HG03565 (cell line): ENCODE measurements around the gene ARHGAP1.

Experiments
- ATAC-seq: cut with Tn5 transposase; IDR thresholded peaks from one replicate; pipeline ENCODE4 v1.9.1; 2021; ENCODE audit warnings: mild to moderate bottlenecking, moderate library complexity; ENCODE audit not compliant: unreplicated experiment

Gene ARHGAP1

GRCh38 chr11:46695345-46696211, 4.8 kb downstream of the ARHGAP1 start:
- no peak for ATAC-seq

GRCh38 chr11:46694607-46695006, 5.8 kb downstream of the ARHGAP1 start:
- ATAC-seq: no peak

DNA sequence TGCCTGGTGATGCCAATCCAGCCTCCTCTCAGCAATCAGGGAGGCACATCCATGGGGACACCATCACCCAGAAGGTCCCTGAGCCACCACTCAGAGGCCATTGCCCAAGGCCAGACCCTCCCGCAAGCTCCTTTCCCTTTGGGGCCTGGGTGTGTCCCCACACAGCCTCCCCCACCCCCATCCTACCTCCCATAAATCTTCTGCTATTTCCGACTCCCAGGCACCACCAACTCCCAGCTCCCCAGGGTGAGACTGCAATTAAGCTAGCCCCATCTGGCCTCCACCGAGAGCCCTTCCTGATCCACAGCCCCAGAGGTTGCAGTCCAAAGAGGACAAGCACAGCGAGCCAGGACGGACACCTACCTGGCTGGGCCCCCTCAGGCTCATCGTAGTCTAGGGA, 6.3 kb downstream of the ARHGAP1 start:
- no peak for ATAC-seq

GRCh38 chr11:46693597-46694012, 6.8 kb downstream of the ARHGAP1 start:
- no peak for ATAC-seq

DNA sequence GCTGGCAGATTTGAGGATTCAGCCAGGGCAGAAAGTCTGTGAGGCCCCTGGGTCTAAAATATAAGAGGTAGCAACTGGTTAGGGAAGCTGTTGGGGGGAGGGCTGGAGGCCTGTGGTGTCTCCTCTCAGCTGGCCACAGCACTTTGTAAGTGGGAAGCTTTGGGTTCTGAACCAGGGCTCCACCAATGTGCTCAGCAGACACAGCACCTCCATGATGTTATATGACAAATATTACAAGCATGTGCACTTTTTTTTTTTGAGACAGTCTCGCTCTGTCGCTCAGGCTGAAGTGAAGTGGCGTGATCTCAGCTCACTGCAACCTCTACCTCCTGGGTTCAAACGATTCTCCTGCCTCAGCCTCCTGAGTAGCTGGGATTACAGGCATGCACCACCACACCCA, 8.0 kb downstream of the ARHGAP1 start:
- ATAC-seq: no peak

DNA sequence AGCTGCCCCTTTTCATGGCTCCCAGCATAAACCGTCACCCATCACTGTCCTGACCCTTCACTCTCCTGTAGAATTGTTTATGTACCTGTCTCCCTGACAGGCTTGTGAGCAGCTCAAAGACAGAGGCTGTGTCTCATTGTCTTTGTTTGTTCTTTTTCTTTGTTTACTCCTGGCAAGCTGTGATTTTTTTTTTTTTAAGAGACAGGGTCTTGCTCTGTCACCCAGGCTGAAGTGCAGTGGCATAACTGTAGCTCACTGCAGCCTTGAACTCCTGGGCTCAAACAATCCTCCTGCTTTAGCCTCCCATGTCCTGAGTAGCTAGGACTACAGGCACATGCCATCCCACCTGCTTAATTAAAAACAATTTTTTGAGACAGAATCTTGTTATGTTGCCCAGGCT, 9.7 kb downstream of the ARHGAP1 start:
- ATAC-seq: no peak

GRCh38 chr11:46686886-46687795, 13.3 kb downstream of the ARHGAP1 start:
- ATAC-seq: no peak

DNA sequence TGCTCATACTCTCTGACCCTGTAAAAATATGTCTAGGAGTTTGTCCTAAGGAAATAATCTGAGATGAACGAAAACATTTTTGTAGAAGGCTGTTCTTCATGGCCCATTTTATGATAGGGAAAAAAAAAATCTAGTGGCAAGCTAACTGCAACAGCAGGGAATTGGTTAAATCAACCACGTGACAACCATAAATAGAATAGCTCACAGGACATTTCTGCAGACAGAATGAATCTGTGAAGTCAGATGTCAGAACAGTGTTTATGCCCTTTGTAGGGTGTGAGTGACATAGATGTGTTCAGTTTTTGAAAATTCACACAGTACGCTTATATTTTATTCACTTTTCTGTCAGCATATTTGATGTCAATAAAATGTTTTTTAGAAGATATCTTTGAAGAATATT, 16.1 kb downstream of the ARHGAP1 start:
- ATAC-seq: no peak

DNA sequence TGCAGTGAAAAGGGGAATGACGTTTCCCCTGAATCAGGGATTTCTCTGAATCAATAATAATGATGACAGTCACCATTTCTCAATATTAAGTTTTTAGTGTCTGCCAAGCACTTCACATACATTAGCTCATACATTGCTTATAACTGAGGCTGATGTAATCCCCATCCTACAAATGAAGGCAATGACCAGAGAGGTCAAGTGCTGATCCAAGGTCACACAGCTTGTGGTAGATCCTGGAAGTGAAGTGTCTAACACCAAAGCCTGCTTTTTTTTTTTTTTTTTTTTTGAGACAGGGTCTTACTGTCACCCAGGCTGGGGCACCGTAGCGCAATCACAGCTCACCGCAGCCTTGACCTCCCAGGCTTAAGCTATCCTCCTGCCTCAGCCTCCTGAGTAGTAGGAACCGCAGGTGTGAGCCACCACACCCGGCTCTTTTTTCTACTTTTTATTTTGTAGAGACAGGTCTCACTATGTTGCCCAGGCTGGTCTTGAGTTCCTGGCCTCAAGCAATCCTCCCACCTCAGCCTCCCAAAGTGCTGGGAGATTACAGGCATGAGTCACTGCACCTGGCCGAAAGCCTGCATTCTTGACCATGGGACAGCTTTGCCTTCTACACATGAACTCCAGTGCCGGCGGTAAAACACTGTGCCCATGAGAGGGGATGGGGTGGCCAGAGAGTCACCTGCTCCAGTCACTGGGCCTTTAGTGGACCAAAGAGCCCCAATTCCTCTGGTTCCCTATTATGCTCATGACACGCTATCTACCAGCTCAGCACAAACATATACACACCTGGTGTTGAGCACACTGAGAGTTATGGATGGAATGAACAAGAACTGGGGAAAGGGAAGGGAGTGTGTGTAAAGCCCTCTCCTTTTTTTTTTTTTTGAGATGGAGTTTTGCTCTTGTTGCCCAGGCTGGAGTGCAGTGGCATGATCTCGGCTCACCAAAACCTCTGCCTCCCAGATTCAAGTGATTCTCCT, 17.4 kb downstream of the ARHGAP1 start:
- no peak for ATAC-seq

GRCh38 chr11:46681814-46682213, 18.6 kb downstream of the ARHGAP1 start:
- ATAC-seq: no peak

GRCh38 chr11:46680815-46681214, 19.6 kb downstream of the ARHGAP1 start:
- ATAC-seq: no peak

DNA sequence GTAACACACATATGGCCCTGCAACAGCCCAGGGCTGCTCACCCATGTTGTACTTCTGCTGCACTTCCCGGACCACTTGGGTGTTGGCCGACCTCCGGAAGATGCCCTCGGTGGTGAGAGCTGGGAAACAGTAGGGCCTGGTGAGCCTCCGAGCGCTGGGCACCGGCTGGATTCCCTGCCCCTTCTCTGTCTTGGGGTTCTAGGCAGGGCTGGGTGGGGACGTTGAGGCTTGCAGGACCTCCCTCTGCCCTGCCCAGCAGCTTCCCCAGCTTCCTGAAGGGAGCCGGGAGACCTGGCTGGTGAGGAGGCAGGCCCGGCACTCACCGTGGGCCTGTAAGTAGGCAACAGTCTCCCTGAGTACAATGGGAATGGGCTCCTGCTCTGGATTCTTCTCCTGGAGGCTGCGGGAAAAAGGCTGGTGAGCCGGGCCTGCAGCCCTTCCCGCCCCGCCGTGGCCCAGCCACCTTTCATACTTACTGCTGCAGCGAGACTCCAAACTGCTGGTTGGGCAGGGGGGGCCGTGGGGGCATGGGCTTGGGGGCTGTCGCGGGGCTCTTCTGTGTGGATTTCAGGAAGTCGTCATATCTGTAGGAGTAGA, 20.2 kb downstream of the ARHGAP1 start:
- no peak for ATAC-seq

GRCh38 chr11:46679241-46680163, 20.9 kb downstream of the ARHGAP1 start:
- no peak for ATAC-seq

GRCh38 chr11:46678741-46679130, 21.7 kb downstream of the ARHGAP1 start:
- no peak for ATAC-seq

DNA sequence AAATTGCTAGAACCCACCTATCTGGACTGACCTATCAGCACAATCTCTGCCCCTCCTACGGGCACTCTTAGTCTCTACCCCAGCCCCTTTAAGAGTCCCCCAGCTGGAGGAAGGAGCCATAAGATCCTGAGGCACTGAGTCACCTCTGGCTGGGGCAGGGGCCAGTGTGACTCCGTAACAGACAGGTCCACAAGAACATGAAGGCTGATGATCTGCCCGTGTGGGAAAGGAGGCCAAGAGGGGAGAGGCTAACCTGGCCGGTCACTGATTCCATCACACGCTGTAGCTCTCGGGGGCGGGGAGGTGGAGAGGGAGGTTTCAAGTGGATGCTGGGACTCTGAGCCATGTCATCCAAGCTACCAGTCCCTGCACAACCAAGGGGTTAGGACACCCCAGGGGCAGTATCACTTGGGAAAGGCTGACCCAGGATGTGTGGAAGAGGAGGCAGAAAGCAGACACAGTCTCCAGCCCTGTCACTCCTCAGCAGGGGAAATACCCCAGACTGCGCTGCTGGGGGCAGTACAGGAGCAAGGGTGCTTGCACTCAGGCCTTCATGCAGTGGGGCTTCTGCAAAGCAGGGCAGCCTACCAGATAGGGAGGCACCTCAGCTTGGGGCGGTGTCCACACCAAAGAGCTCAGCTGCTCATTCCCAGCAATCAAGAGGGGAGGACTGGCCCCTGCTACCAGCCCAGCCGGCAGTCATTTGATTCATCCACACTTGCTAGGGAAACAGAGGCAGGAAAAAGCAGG, 22.3 kb downstream of the ARHGAP1 start:
- ATAC-seq: no peak

- ATAC-seq: no peak
Observed at GRCh38 chr11:46677169-46677568, 23.2 kb downstream of the ARHGAP1 start.

- no peak for ATAC-seq
Observed at GRCh38 chr11:46676436-46677158, 23.8 kb downstream of the ARHGAP1 start.

DNA sequence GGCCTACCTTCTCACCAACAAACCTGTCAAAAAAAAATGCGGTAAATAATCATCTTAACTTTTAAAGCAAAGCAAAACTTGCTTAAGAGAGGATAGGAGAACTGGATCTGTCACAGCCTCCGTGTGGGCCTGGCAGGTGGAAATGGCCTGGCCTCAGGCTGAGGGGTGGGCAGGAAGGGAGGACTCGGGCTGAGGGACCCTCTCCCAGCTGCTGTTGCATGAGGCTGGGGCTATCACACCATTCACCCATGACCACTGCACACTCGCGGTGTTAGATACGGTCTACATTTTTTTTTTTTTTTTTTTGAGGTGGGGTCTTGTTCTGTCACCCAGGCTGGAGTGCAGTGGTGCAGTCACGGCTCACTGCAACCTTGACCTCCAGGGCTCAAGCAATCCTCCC, 24.5 kb downstream of the ARHGAP1 start:
- no peak for ATAC-seq
